Skin epidermis (tissue), 12 donors: Measurements from ENCODE around the gene SEZ6.

Experiments
- H3K27ac ChIP-seq, 21 experiments: fragments of 200-600 bp; sonication (generic) in 11 of 21; one replicate each; pipeline ENCODE4 v1.5.0; 2020; ENCODE audit warnings: mild to moderate bottlenecking in 3 of 21, inconsistent platforms in 2 of 21, moderate library complexity in 2 of 21
- H3K4me3 ChIP-seq, 7 experiments: fragments of 200-600 bp; sonication (generic) in 2 of 7; one replicate each; pipeline ENCODE4 v1.5.0; 2020; ENCODE audit warnings: inconsistent platforms in 2 of 7, mild to moderate bottlenecking in 2 of 7, moderate library complexity in 1 of 7

SEZ6 gene

DNA sequence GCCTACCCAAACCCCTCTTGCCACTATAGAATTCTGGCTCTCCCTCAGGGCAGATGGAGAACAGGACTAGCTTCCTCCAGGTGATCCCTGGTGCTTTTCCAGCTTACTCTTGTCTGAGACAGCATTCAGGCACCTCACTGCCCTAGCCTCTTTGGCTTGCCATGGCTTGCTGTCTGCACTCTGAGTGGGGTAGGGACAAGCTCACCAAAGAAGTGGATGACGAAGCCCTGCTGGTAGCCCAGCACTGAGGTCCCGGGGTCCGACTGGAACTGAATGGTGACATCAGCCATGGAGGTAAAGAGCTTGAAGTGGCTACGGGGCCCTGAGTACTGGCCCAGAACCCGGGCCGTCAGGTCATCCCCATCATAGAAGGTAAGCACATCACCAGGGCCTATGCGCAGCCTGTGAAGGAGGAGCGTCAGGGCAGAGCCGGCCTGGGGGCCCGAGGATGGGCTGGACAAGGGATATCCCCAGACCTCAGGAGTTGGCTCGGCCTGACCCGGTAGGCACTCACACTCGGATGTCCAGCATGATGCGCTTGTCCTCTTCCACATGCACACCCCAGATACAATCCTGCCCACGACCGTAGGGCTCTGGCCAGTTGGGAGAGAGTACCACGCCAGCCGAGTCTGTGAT lies 46.9 kb downstream of the SEZ6 start:
- Histone ChIP-seq H3K4me3 (no peak overlapping the region), H3K27ac (no peak overlapping the region)

DNA sequence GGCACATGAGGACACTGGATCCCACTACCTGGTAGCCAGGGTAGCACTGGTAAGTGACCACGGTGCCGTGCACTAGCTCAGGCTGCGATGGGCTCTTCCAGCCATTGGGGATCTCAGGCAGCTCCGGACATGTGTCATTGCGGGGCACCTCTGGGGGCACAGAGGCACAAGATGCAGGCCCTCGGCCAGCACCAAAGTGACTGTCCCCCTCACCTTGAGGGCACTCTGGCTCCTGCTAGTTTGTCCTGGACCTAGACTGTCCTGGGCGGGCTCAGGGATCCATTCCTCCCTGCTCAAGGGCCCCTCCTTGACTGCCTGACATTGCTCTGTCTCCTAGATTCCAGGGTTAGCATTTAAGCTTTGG lies 47.9 kb downstream of the SEZ6 start:
- Histone ChIP-seq H3K4me3 (no peak overlapping the region), H3K27ac (no peak overlapping the region)

DNA sequence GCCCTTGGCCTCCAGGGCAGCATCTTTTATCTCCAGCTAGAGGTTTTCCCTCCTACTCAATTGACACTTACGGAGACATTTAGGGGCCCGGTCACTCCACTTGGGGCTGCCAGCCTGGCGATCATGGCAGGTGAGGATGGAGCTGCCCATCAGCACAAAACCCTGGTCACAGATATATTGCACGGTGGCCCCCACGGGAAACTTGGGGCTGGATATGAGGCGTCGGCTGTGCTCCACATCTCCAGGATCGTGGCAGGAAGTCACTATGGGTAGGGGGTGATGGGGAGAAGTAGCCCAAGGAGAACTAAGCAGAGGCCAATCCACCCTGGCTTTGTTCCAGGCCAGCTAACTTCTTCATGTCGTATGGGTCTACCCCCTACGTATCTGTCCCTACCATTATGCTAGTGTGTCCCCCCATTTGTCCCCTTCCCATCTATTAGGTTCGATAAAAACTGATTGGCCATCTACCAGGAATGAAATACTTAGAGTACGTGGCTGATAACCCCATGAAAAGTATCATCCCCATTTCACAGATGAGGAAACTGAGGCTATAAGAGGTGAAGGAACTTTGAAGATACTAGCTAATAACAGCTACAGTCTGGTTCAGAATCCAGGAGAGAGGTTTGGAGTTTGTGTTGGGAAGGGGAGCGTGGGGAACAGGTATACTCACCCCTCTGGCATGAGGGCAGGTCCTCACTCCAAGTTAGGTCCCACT lies 48.4 kb downstream of the SEZ6 start:
- Histone ChIP-seq H3K27ac (no peak overlapping the region), H3K4me3 (no peak overlapping the region)

DNA sequence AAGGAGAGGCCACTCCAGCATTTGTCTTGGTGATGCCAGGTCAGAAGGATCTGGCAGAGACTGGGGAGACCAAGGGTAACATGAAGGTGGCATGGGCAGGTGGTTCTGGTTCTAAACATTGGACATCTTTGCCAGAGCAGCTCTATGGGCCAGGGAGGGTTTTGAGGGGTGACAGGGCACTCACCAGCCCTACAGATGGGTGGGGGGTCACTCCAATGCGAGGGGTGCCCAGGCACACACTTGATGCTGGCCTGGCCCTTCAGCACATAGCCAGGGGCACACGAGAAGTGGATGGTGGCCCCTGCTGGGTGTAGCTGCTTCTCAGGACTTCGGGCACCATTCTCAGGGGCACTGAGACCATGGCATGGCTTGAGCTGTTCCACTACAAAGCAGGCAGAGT lies 49.0 kb downstream of the SEZ6 start:
- Histone ChIP-seq H3K27ac (no peak overlapping the region), H3K4me3 (no peak overlapping the region)

DNA sequence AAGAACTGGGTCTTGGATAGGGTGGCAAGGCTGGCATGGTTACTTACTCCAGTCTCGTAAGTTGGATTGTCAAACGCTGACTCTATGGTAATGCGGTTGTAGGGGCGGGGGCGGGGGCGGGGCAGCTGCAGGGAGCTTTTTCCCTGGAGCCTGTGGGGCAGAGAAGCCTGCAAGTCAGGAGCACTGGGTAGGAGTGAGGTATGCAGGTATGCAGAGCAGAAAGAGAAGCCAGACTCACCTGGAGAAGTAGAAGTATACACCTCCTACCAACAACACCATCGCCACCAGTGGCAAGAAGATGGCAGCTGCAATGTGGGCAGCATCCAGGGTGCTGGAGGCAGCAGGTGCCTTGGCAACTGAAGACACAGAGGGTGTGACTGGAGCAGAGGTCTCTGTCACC lies 49.7 kb downstream of the SEZ6 start:
- Histone ChIP-seq H3K27ac (no peak overlapping the region), H3K4me3 (no peak overlapping the region)

DNA sequence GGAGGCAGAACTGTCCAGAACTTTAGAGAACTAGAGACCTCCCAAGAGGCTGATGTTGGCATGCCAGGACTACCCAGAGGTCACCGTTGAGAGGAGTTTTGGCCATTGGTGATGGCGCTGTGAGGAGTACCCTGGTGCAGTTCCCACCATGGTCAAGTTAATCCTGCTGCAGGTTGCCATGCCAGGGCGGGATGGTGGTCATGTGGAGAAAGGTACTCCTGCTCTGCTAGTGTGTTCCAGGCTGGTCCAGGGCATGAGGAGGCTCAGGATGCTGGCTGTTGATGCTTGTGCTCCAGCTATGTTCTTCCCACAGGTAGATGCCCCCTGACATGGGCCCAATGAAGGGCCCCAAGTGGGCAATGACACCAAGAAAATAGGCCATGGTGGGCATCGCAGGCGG lies 50.4 kb downstream of the SEZ6 start:
- no peak overlapping the region for H3K4me3 ChIP-seq
- no peak overlapping the region for H3K27ac ChIP-seq

DNA sequence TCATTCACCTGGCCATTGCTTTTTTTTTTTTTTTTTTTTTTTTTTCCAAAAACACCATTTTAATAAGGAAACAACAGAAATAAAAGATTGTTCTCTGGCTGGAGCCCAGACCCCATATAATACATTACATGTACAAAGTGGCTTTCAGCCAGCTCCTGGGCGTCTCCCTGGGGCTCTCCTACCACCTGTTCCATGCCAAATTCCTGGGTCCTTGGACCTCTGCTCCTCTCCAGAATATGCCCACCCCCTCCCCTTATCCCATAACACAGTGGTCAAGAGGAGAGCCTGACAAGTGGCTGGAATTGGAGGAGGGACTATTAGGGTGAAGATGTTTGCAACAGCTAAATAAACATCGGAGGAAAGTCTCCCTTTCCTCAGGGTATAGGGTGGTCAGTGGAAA lies 50.9 kb downstream of the SEZ6 start:
- no peak overlapping the region for H3K27ac ChIP-seq
- H3K4me3 ChIP-seq: no peak overlapping the region

DNA sequence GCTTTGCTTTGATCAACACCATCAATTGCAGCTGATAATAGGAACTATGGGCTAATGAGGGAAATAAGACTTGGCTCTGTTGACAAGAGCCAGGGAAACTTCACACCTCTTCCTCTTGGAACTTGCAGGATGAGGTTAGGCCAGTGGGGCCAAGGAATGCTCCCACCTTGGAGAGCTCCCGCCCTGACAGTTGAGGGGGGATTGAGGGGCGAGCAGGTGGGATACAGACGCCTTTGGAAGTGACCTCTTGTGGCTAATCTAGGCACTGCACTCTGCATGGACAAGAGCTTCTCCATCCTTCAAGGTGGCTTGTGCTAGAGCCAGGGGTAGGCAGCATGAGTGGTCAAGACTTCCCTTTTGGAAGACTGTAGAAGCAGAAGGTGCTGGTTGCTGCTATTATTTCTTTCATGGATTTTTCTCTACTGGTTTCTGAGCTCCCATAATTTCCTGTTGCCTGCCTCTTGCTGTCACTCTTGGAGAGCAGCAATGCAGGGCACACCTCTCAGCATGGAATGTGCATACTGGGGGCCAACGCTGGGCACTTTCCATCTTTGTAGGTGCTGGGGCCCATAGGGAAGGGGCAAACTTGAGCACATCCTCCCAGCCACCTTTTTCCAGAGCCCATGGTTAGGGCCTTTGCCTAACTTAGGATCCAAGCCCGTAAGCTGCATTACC lies 52.3 kb downstream of the SEZ6 start:
- H3K4me3 ChIP-seq: no peak overlapping the region
- peak overlapping the region in 4 of 21 experiments; percentile 1 to 77 (median 46) for H3K27ac ChIP-seq

DNA sequence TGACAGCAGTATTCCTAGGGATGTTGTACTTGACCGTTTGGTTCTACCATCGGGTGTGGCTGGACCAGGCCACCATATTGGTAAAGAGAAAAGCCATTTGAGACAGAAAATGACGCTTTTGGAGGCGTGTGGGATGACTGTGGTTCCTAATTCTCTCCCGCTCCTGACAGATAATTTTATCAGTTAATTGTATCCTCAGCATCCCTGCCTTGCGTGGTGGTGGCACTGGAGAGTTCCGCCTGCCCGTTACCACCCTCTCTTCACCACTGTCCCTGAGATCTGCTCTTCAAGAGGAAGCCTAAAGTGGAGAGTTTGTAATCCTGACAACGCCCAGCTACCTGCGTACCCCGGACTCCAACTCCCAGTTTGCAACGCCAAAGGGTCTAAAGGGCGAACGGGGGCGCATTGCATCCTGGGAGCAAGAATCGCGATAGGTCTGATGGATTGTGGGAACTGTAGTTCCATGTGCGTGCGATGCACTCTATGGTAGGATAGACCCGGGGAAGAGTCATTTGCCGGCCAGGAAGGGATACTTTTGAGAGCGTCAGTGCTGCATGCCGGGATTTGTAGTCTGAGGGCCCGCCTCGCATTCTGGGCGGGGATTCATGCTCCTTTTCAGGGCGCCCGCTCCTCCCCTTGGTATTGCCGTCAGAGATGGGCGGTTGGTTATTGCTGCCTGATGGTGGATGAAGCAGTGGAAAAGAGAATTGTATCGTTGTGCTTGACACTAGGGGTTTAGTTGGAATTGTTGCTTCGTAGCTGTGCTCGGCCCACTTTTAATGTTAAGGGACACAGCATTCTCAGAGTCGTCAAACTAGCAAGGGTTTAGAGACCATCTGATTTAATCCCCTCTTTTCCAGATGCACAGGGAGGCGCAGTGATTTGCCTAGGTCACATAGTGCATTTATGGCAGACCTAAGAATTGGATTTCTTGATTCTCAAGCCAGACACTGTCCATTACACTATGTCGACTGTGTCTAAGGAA lies 53.5 kb downstream of the SEZ6 start:
- peak overlapping the region; percentile 69 to 100 (median 97) for H3K27ac ChIP-seq
- H3K4me3 ChIP-seq: peak overlapping the region; percentile 35 to 98 (median 92)

DNA sequence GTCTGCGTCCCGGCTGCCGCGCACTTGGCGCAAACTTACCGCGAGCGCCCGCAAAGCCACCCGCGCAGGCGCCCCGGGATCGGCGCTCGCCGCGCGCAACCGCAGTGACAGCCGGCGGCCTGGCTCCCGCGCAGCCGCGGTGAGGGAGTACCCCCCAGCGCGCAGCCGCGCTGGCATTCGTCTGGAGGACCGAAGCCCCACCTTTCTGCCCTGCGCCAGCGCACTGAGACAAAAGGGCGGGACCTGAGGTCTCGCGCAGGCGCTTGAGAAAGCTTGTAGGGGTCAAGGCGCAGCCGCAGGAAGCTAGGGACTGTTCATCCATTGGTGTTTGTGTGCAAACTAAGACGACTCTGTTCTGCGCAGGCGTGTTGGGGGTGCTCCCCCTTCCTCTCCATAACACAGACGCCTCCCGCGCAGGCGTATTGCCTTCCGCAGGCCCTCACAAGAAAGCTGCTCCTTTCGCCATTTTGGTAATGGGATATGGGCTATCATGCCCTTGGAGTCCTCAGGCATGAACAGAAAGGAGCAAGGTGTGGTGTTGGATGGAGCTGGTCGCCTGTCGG lies 54.3 kb downstream of the SEZ6 start, which contains the start of gene PHF12:
TSS of gene PHF12 (minus strand) at position 91 of the 563 bp plus-strand sequence. CDS start 558 bp downstream, outside the sequence.
- Histone ChIP-seq H3K4me3 (peak within 1 kb of the TSS; percentile 61 to 98 (median 92)), H3K27ac (peak within 1 kb of the TSS; percentile 69 to 100 (median 97))

DNA sequence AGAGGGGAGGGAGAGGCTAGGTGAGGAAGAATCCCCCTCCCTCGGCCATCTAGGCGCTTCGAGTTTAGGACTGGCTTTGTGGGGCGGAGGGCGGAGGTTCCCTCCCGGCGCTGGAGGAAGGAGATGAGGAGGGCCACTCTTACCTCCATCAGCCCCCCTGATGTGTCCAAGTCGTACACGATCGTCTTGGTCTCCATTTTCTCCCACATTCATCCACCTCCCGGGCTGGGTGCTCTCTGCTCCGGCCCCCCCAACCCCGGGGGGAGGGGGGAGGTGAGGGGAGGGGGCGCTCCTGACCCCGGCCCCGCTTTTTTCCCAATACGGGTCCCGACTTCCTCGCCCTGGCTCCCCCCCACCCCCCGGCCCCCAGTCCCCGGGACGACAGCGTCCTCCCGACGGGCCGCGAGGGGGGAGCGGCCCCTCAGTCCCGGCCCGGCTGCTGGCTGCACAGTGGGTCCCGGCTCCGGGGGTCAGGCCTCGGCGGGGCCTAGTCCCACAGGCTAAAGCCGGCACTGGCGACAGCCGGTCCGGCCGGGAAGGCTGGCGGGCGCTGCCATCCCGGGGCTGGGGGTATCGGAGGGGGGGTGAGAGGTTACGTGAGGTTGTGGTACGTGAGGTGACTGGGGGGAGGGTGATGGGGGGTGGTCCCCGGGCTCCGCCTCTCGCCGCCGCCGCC lies 54.9 kb downstream of the SEZ6 start:
- Histone ChIP-seq H3K27ac (peak overlapping the region; percentile 55 to 99 (median 96)), H3K4me3 (peak overlapping the region; percentile 61 to 98 (median 92))

DNA sequence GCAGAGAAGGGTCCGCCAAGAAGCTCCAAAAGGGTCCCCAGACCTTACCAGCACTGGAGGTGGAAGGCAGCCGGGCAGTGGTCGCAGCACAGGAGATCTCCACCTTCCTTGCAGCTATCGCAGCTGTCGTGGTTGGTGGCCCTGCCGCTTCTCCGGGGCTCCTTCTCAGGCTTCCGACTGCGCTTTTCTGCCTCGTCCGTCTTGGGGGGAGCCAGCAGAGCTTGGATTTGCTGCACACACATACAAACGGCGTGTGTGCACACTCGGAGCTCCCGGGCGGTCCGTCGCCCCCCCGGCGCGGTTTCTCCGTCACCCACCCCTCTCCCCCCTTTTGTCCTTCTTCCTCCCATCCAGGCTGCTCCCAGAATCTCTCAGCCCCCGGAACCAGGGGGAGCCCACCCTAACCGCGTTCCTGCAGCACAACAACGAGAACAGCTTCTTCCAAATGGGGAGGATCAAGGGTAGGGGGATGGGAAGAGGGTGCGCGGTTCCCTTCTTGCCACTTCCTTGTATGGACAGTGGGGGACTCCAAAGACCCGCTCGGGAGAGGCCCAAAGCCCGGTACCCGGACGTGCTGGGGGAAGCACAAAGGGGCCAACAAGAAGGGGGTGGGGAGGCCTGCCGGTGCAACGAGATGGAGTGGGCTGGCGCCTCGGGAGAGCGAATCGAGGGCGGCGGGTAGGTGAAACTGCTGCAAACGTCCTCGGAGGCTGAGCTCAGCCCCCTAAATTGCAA lies 55.6 kb downstream of the SEZ6 start:
- peak overlapping the region; percentile 55 to 99 (median 96) for H3K27ac ChIP-seq

DNA sequence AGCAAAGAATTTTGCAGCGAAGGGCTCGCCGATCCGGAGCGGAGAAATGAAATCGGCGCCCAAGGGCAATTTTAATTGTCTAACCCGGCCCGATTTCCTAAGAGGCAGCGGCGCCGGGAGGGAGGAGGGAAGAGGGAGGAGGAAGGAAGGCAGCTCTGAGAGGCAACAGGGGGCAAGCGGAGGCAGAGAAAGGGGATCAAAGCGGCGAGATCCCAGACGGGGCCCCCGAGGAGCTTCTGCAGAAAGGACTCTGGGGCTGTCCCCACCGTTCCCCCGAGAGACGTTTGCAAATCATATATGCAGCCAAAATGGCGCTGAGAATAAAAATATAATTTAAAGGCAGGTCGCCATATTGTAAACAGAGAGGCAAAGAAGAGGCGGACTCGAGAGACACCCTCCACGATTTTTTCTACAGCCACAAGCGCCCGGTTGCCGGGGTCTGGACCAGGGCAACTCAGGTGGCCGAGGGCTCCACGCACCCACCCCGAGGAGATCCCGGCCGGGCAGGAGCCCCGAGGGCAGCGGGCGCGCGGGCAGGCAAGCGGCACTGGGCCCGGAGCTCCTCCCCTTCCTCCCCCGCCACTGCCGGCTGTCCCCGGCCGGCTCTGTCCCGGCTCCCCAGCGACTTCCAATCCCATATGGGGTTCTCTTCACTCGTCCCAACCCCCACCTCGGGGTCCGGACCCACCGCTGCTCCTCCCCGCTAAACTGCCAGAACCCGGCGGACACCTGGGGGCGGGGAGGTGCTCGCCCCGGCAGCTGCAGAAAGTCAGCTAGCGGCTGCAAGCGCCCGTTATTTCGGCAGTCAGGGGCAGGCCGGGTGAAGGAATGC lies 56.4 kb downstream of the SEZ6 start:
- peak overlapping the region; percentile 61 to 98 (median 92) for H3K4me3 ChIP-seq
- H3K27ac ChIP-seq: peak overlapping the region; percentile 55 to 99 (median 96)

More for the DNA sequence above, 55.6 kb downstream of the SEZ6 start:
- peak overlapping the region; percentile 61 to 98 (median 92) for H3K4me3 ChIP-seq

DNA sequence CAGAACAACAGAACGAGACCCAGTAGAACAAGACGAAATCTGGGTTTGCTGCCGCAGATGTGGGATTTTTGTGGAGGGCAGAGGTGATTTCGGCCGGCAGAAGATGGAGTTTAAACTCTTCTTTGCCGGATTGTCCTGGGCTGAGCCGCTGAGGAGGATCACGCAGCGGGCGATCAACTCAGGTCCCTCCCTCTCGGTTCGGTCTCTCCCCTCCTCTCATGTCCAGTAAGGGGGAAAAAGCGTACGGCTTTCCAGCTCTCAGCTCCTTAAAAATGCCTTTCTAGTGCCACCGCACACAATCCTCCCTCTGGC lies 57.0 kb downstream of the SEZ6 start:
- peak overlapping the region; percentile 55 to 99 (median 96) for H3K27ac ChIP-seq
- peak overlapping the region; percentile 61 to 98 (median 92) for H3K4me3 ChIP-seq

DNA sequence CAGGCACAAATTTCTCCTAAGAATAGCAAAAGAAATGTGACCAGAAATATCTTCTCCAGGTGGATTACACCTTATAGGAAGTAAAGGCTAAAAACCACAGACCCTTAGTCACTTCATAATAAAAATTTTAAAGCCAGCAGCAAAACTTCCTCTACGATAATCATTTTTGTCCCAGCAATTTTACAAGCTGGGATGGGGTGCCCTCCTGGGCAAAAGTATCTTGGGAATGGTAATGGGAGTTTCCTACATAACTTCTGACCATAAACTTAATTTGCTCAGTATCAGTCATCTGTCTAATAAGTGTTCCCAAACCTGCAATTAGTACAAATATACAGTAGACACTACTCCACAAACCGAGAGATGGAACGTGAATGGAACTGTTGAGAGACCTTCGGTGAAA lies 57.5 kb downstream of the SEZ6 start:
- peak overlapping the region in 19 of 21 experiments; percentile 80 to 99 (median 96) for H3K27ac ChIP-seq
- peak overlapping the region; percentile 61 to 98 (median 92) for H3K4me3 ChIP-seq

DNA sequence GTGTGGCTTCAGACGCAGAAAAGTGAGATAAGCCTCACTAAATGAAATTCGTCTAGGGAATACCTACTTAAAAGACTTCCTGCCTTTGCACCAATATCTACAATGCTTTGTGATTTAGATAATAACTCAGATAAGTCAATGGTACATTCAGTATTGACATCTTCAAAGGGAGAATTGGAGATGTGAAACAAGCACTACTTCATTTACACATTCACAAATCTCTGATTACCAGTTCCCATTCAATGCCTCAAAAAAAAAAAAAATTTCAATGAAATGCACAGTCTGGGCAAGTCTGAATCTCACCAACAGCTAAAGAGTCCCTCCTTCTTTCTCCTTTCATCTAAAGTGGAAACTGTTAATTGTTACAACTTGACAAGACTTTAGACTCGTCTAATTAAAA lies 58.2 kb downstream of the SEZ6 start:
- Histone ChIP-seq H3K4me3 (no peak overlapping the region), H3K27ac (peak overlapping the region in 8 of 21 experiments; percentile 22 to 99 (median 97))

DNA sequence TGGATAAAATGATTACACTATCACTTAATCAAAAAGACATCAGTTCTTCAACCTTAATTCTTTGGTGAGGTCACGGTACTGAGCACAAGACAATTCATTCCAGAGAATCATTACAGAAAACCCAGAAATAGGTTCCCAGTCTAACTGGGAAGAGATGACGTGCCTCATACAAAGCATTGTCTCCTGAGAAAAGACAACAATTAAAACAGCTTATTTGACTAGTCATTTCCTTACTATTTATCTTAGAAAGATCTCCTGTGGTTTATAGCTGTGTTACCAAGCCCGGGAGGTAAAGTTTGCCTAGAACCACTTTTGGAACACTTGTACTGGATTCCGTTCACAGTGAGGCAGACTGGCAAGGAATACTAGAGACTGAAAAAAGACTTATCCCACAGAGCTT lies 59.6 kb downstream of the SEZ6 start:
- Histone ChIP-seq H3K4me3 (no peak overlapping the region), H3K27ac (peak overlapping the region in 8 of 21 experiments; percentile 20 to 98 (median 34))
